ENCODE results near the gene SLC47A1.

SLC47A1 gene

GRCh38 chr17:19592316-19592715 is 58.7 kb downstream of the SLC47A1 start:
- Histone ChIP-seq H3K9me3 (ENCODE audit: control insufficient read depth, low read length) (no peaks in the 10 kb centered on the region), H3K36me3 (ENCODE audit: control insufficient read depth, insufficient read depth, low read length) (no peaks in the 10 kb centered on the region), H3K4me3 (ENCODE audit: insufficient read depth, low read depth, low read length) (no peak overlapping the region), H3K4me1 (ENCODE audit: control insufficient read depth, insufficient read depth, low read length) (no peaks in the 10 kb centered on the region), H3K27me3 (ENCODE audit: control insufficient read depth, insufficient read depth, low read length, poor library complexity, severe bottlenecking) (no peaks in the 10 kb centered on the region), H3K27ac (ENCODE audit: insufficient read depth, low read depth, low read length, poor library complexity, severe bottlenecking) (no peak overlapping the region)
- 68 to 71% methylated on average over 4 of the region's 4 CpGs for WGBS, 2 experiments

- Histone ChIP-seq H3K27me3 (ENCODE audit: control insufficient read depth, insufficient read depth, low read length, poor library complexity, severe bottlenecking) (no peaks in the 10 kb centered on the region), H3K27ac (ENCODE audit: insufficient read depth, low read depth, low read length, poor library complexity, severe bottlenecking) (no peak overlapping the region), H3K36me3 (ENCODE audit: control insufficient read depth, insufficient read depth, low read length) (no peaks in the 10 kb centered on the region), H3K9me3 (ENCODE audit: control insufficient read depth, low read length) (no peaks in the 10 kb centered on the region), H3K4me3 (ENCODE audit: insufficient read depth, low read depth, low read length) (no peak overlapping the region), H3K4me1 (ENCODE audit: control insufficient read depth, insufficient read depth, low read length) (no peaks in the 10 kb centered on the region)
- WGBS, 2 experiments: 84 to 89% methylated on average over 5 of the region's 5 CpGs
Observed at GRCh38 chr17:19596869-19597268, 63.2 kb downstream of the SLC47A1 start.

DNA sequence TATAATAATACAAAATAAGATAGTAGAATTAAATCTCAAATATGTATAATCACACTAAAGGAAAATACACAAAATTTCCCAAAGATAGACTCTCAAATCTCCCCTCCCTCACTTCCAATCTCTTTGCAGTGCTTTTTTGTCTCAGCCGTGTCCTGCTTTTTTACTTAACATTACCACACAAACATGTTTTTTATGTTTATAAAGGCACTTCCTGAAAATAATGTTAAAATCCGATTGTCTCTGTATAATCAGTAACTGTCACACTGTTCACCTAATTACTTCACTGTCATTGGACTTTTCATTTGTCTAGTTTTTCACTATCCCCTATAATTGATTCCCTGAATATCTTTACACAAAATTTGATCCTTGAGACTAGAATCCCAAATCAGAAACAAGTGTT is 76.7 kb downstream of the SLC47A1 start:
- H3K4me3 ChIP-seq (ENCODE audit: insufficient read depth, low read depth, low read length): no peak overlapping the region
- H3K27me3 ChIP-seq (ENCODE audit: control insufficient read depth, insufficient read depth, low read length, poor library complexity, severe bottlenecking): no peaks in the 10 kb centered on the region
- no peaks in the 10 kb centered on the region for H3K4me1 ChIP-seq (ENCODE audit: control insufficient read depth, insufficient read depth, low read length)
- H3K9me3 ChIP-seq (ENCODE audit: control insufficient read depth, low read length): no peaks in the 10 kb centered on the region
- 93 to 100% methylated on average over 2 of the region's 2 CpGs for WGBS, 2 experiments
- no peaks in the 10 kb centered on the region for H3K36me3 ChIP-seq (ENCODE audit: control insufficient read depth, insufficient read depth, low read length)
- no peak overlapping the region for H3K27ac ChIP-seq (ENCODE audit: insufficient read depth, low read depth, low read length, poor library complexity, severe bottlenecking)

- no peaks in the 10 kb centered on the region for H3K27me3 ChIP-seq (ENCODE audit: control insufficient read depth, insufficient read depth, low read length, poor library complexity, severe bottlenecking)
- H3K27ac ChIP-seq (ENCODE audit: insufficient read depth, low read depth, low read length, poor library complexity, severe bottlenecking): no peak overlapping the region
- H3K4me3 ChIP-seq (ENCODE audit: insufficient read depth, low read depth, low read length): no peak overlapping the region
- 93 to 95% methylated on average over 4 of the region's 5 CpGs for WGBS, 2 experiments
- no peaks in the 10 kb centered on the region for H3K9me3 ChIP-seq (ENCODE audit: control insufficient read depth, low read length)
- H3K4me1 ChIP-seq (ENCODE audit: control insufficient read depth, insufficient read depth, low read length): no peaks in the 10 kb centered on the region
- H3K36me3 ChIP-seq (ENCODE audit: control insufficient read depth, insufficient read depth, low read length): no peaks in the 10 kb centered on the region
Observed at GRCh38 chr17:19610879-19611278, 77.2 kb downstream of the SLC47A1 start.

- Histone ChIP-seq H3K27ac (ENCODE audit: insufficient read depth, low read depth, low read length, poor library complexity, severe bottlenecking) (no peak overlapping the region), H3K9me3 (ENCODE audit: control insufficient read depth, low read length) (peaks cover 4% of the 10 kb centered on the region), H3K4me1 (ENCODE audit: control insufficient read depth, insufficient read depth, low read length) (no peaks in the 10 kb centered on the region), H3K4me3 (ENCODE audit: insufficient read depth, low read depth, low read length) (no peak overlapping the region), H3K36me3 (ENCODE audit: control insufficient read depth, insufficient read depth, low read length) (no peaks in the 10 kb centered on the region), H3K27me3 (ENCODE audit: control insufficient read depth, insufficient read depth, low read length, poor library complexity, severe bottlenecking) (no peaks in the 10 kb centered on the region)
- WGBS, 2 experiments: 87 to 90% methylated on average over 10 of the region's 10 CpGs
Observed at GRCh38 chr17:19613979-19614378, 80.3 kb downstream of the SLC47A1 start.

GRCh38 chr17:19614900-19615299 is 81.2 kb downstream of the SLC47A1 start:
- Histone ChIP-seq H3K27me3 (ENCODE audit: control insufficient read depth, insufficient read depth, low read length, poor library complexity, severe bottlenecking) (no peaks in the 10 kb centered on the region), H3K9me3 (ENCODE audit: control insufficient read depth, low read length) (peaks cover 9% of the 10 kb centered on the region), H3K27ac (ENCODE audit: insufficient read depth, low read depth, low read length, poor library complexity, severe bottlenecking) (no peak overlapping the region), H3K4me3 (ENCODE audit: insufficient read depth, low read depth, low read length) (no peak overlapping the region), H3K36me3 (ENCODE audit: control insufficient read depth, insufficient read depth, low read length) (no peaks in the 10 kb centered on the region), H3K4me1 (ENCODE audit: control insufficient read depth, insufficient read depth, low read length) (no peaks in the 10 kb centered on the region)
- WGBS, 2 experiments: 91 to 93% methylated on average over 4 of the region's 4 CpGs

DNA sequence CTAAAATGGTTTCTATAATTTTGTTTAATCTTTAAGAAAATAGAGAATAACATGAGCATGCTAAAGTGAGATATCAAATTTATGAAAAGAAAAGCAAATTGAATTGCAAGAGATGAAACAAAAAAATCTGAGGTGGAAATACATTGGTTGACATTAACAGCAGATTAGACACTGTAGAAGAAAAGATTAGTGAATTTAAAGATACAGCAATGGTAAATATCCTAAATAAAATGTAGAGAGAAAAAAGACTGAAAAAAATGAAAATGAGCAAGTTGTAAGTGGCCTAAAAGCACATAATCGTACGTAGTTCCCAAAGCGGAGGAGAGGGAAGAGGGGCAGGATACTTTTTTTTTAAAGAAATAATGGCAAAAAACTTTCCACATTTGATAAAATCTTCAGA is 84.4 kb downstream of the SLC47A1 start:
- WGBS, 2 experiments: 89 to 93% methylated on average over 3 of the region's 3 CpGs
- Histone ChIP-seq H3K27ac (ENCODE audit: insufficient read depth, low read depth, low read length, poor library complexity, severe bottlenecking) (no peak overlapping the region), H3K27me3 (ENCODE audit: control insufficient read depth, insufficient read depth, low read length, poor library complexity, severe bottlenecking) (no peaks in the 10 kb centered on the region), H3K36me3 (ENCODE audit: control insufficient read depth, insufficient read depth, low read length) (no peaks in the 10 kb centered on the region), H3K9me3 (ENCODE audit: control insufficient read depth, low read length) (peaks cover 9% of the 10 kb centered on the region), H3K4me1 (ENCODE audit: control insufficient read depth, insufficient read depth, low read length) (no peaks in the 10 kb centered on the region), H3K4me3 (ENCODE audit: insufficient read depth, low read depth, low read length) (no peak overlapping the region)

DNA sequence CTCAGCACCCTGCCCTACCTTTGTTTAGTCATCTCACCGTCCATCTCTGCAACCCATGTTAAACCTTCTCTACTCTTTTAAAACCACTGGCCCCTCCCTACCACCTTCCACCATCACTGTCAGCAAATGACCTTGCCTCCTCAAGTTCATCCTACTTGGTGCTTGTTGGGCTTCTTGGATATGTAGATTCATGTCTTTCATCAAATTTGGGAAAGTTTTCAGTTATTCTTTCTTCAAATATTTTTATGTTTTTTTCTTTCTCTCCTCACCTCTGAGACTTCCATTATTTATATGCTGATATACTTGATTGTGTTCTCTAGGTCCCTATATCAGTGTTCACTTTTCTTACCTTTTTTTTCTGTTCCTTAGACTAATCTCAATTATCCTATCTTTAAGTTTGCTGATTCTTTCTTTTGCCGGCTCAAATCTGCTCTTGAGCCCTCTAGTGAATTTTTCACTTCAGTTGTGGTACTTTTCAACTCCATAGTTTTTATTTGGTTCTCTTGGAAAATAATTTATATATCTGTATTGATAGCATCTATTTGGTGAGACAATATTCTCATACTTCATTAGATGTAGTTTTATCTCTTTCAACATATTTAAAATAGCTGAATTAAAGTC is 86.2 kb downstream of the SLC47A1 start:
- 43 to 45% methylated on average over 2 of the region's 2 CpGs for WGBS, 2 experiments
- Histone ChIP-seq H3K4me1 (ENCODE audit: control insufficient read depth, insufficient read depth, low read length) (no peaks in the 10 kb centered on the region), H3K4me3 (ENCODE audit: insufficient read depth, low read depth, low read length) (no peak overlapping the region), H3K9me3 (ENCODE audit: control insufficient read depth, low read length) (peaks cover 9% of the 10 kb centered on the region), H3K27ac (ENCODE audit: insufficient read depth, low read depth, low read length, poor library complexity, severe bottlenecking) (no peak overlapping the region), H3K36me3 (ENCODE audit: control insufficient read depth, insufficient read depth, low read length) (no peaks in the 10 kb centered on the region), H3K27me3 (ENCODE audit: control insufficient read depth, insufficient read depth, low read length, poor library complexity, severe bottlenecking) (no peaks in the 10 kb centered on the region)

DNA sequence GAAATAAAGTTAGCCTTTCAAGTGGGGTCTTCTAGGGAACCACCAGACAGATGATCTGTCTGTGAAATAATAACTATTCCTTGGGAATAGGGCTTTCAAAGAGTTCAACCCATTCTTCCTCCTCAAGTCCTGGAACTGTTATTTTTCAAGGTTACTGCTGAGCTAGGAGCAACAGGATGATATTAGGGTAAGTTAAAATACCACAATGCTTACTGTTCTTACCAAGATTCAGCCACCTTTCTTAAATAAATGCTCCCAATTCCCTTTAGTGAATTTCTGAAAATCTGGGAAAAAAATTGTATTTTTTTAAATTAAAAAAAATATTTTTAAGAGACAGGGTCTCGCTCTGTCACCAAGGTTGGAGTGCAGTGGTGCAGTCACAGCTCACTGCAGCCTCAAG is 88.0 kb downstream of the SLC47A1 start:
- Histone ChIP-seq H3K4me3 (ENCODE audit: insufficient read depth, low read depth, low read length) (no peak overlapping the region), H3K9me3 (ENCODE audit: control insufficient read depth, low read length) (peaks cover 9% of the 10 kb centered on the region), H3K36me3 (ENCODE audit: control insufficient read depth, insufficient read depth, low read length) (no peaks in the 10 kb centered on the region), H3K27ac (ENCODE audit: insufficient read depth, low read depth, low read length, poor library complexity, severe bottlenecking) (no peak overlapping the region), H3K27me3 (ENCODE audit: control insufficient read depth, insufficient read depth, low read length, poor library complexity, severe bottlenecking) (no peaks in the 10 kb centered on the region), H3K4me1 (ENCODE audit: control insufficient read depth, insufficient read depth, low read length) (no peaks in the 10 kb centered on the region)
- 88 to 93% methylated on average over 1 of the region's 1 CpG for WGBS, 2 experiments

DNA sequence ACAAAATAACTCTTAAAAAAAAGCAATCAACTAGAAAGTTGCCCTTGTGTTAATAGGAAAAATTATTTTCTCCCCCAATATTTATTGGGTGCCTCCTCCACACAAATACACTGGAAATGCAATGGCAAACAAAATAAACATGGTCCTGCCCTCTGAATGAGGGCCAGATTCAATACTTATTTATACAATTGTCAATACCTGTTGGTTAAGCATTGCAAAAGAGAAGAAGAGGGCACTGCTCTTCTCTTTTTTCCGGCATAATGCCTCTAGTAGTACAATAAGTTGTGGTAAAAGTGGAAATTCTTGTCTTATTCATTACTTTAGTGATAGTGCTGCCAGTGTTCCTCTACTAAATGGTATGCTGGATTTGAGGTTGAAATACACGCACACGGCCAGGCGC is 92.4 kb downstream of the SLC47A1 start:
- no peak overlapping the region for H3K4me3 ChIP-seq (ENCODE audit: insufficient read depth, low read depth, low read length)
- H3K27ac ChIP-seq (ENCODE audit: insufficient read depth, low read depth, low read length, poor library complexity, severe bottlenecking): no peak overlapping the region
- H3K4me1 ChIP-seq (ENCODE audit: control insufficient read depth, insufficient read depth, low read length): no peaks in the 10 kb centered on the region
- H3K9me3 ChIP-seq (ENCODE audit: control insufficient read depth, low read length): no peaks in the 10 kb centered on the region
- 91 to 97% methylated on average over 4 of the region's 4 CpGs for WGBS, 2 experiments
- H3K36me3 ChIP-seq (ENCODE audit: control insufficient read depth, insufficient read depth, low read length): no peaks in the 10 kb centered on the region
- no peaks in the 10 kb centered on the region for H3K27me3 ChIP-seq (ENCODE audit: control insufficient read depth, insufficient read depth, low read length, poor library complexity, severe bottlenecking)
